GM20000 (cell line): ENCODE measurements around the gene NKAP.
"Not testable (repeated sequence)": the region's sequence is repeated elsewhere in the genome, so short reads cannot be mapped to it uniquely, and the experiment has no call there.

ENCODE experiments used
- DNase-seq: peaks from one replicate; pipeline ENCODE4 v3.0.0; 2012; ENCODE audit warnings: low spot score
- CTCF ChIP-seq: IDR thresholded peaks from 2 replicates; pipeline ENCODE4 v1.5.1; 2012; ENCODE audit warnings: mild to moderate bottlenecking, control low read depth; ENCODE audit errors: extremely low read depth, missing control alignments

The NKAP gene

DNA sequence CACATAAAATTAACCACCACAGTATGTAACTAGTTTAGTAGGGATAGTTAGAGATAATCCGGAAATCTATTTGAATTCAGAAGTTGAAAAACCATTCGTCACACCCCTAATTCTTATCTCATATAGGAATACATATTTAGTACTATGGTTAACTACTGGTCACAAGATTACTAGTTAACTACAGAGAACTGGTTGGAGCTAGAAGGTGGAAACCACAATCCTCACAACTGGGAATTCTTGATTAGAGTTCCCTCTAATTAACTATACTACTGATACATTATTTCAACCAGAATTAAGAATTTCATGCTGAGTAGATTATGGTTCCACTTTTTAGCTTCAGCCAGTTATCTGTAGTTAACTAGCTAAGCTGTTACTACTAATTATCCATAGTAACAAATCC, 39.9 kb upstream of the NKAP start:
- no peak for TF ChIP-seq CTCF

DNA sequence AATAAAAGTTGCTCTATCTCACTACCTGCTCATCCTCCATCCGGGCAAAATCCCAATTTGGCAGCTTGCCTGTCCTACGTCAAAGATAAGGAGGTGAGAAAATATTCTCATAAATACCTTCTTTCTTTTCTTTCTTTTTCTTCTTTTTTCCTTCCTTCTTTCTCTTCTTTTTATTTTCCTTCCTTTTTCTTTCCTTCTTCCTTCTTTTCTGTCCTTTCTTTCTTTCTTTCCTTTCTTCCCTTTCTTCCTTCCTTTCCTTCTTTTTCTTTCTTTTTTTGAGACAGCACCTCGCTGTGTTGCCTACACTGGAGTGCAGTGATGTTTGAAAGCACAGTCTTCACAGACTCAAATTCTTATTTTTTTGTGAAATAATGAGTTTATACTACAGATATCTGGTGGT, 38.6 kb upstream of the NKAP start:
- no peak for TF ChIP-seq CTCF
- no peak for DNase-seq

More for the DNA sequence above, 39.9 kb upstream of the NKAP start:
- no peak for DNase-seq

- DNase-seq: peak; percentile 32
- TF ChIP-seq CTCF: peak; percentile 14
Measured at GRCh38 chrX:119981286-119982070, 37.9 kb upstream of the NKAP start.

DNA sequence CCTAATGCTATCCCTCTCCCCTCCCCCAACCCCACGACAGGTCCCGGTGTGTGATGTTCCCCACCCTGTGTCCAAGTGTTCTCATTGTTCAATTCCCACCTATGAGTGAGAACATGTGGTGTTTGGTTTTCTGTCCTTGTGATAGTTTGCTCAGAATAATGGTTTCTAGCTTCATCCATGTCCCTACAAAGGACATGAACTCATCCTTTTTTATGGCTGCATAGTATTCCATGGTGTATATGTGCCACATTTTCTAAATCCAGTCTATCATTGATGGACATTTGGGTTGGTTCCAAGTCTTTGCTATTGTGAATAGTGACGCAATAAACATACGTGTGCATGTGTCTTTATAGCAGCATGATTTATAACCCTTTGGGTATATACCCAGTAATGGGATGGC, 33.6 kb upstream of the NKAP start:
- not testable (repeated sequence) for DNase-seq

- TF ChIP-seq CTCF: no peak
- DNase-seq: no peak
Measured at GRCh38 chrX:119971184-119971583, 27.6 kb upstream of the NKAP start.

- no peak for TF ChIP-seq CTCF
Measured at GRCh38 chrX:119970574-119970973, 27.0 kb upstream of the NKAP start.

DNA sequence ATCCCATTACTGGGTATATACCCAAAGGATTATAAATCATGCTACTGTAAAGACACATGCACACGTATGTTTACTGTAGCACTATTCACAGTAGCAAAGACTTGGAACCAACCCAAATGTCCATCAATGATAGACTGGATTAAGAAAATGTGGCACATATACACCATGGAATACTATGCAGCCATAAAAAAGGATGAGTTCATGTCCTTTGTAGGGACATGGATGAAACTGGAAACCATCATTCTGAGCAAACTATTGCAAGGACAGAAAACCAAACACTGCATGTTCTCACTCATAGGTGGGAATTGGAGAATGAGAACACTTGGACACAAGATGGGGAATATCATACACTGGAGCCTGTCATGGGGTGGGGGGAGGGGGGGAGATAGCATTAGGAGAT, 23.3 kb upstream of the NKAP start:
- DNase-seq: not testable (repeated sequence)

More at GRCh38 chrX:119970574-119970973, 27.0 kb upstream of the NKAP start:
- no peak for DNase-seq

- no peak for TF ChIP-seq CTCF
- DNase-seq: no peak
Measured at GRCh38 chrX:119960625-119961024, 17.1 kb upstream of the NKAP start.

DNA sequence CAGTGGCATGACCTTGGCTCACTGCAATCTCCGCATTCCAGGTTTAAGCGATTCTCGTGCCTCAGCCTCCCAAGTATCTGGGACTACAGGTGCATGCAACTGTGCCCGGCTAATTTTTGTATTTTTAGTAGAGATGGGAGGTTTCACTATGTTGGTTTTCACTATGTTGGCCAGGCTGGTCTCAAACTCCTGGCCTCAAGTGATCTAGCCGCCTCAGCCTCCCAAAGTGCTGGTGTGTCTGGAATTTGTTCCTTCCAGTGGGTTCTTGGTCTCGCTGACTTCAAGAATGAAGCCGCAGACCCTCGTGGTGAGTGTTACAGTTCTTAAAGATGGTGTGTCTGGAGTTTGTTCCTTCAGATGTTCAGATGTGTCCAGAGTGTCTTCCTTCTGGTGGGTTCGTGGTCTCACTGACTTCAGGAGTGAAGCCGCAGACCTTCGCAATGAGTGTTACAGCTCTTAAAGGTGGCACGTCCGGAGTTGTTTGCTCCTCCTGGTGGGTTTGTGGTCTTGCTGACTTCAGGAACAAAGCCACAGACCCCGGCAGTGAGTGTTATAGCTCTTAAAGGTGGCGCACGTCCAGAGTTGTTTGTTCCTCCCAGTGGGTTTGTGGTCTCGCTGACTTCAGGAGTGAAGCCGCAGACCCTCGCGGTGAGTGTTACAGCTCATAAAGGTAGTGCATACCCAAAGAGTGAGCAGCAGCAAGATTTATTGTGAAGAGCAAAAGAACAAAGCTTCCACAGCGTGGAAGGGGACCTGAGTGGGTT, 12.4 kb upstream of the NKAP start:
- DNase-seq: not testable (repeated sequence)
